H1 (cell line): ENCODE results near the gene NRAS. TPM values are rescaled to one million over a fixed set of nuclear protein-coding genes. Genes with fewer than 3 reads are reported as not detected.

Experiments
- CTCF ChIA-PET: fragments of 300-600 bp; sonication (Branson Sonifier 250); formaldehyde crosslinking; loops from one replicate; lab custom pipeline; 2021; ENCODE audit not compliant: partially characterized antibody; lab: Charles Lee
- POLR2A ChIA-PET: fragments of 300-600 bp; sonication (Branson Sonifier 250); formaldehyde crosslinking; loops from one replicate; lab custom pipeline; 2021; ENCODE audit warnings: inconsistent platforms; ENCODE audit not compliant: partially characterized antibody; lab: Charles Lee
- DNase-seq, 2 experiments: peaks; one replicate each; pipeline versions ENCODE4 v3.0.0 to v3.0.0-alpha.2; 2010 to 2022; ENCODE audit warnings: low spot score in 2 of 2, low read depth in 1 of 2, mixed read lengths in 1 of 2
- FAIRE-seq: peaks from 2 replicates; lab custom pipeline; 2011; peaks lifted over from hg19 to GRCh38; lab: Jason Lieb, UNC
- H2AFZ ChIP-seq: 2 replicates; pipeline ENCODE4 v1.8.1; 2012; ENCODE audit warnings: low read length, inconsistent platforms
- H2AK5ac ChIP-seq: 2 replicates; pipeline ENCODE4 v1.6.1; 2013; ENCODE audit warnings: low read depth, low read length
- H2BK120ac ChIP-seq: replicated peaks from 2 replicates; pipeline ENCODE3; 2013; ENCODE audit warnings: low read depth, low read length, inconsistent platforms
- H2BK12ac ChIP-seq: 2 replicates; pipeline ENCODE4 v1.6.1; 2013; ENCODE audit warnings: low read depth, low read length
- H2BK15ac ChIP-seq: 2 replicates; pipeline ENCODE4 v1.6.1; 2013; ENCODE audit warnings: low read length
- H2BK20ac ChIP-seq: 2 replicates; pipeline ENCODE4 v1.6.1; 2013; ENCODE audit warnings: low read length
- H2BK5ac ChIP-seq: 2 replicates; pipeline ENCODE4 v1.6.1; 2013; ENCODE audit warnings: low read depth, low read length
- H3K14ac ChIP-seq: 2 replicates; pipeline ENCODE4 v1.6.1; 2013; ENCODE audit warnings: inconsistent platforms; ENCODE audit not compliant: insufficient read length
- H3K18ac ChIP-seq: 2 replicates; pipeline ENCODE4 v1.6.1; 2013; ENCODE audit warnings: low read length; ENCODE audit errors: extremely low read depth
- H3K23ac ChIP-seq: 2 replicates; pipeline ENCODE4 v1.6.1; 2013; ENCODE audit warnings: inconsistent platforms; ENCODE audit not compliant: insufficient read length
- H3K23me2 ChIP-seq: 2 replicates; pipeline ENCODE4 v1.6.1; 2013; ENCODE audit warnings: low read depth, low read length
- H3K27ac ChIP-seq: 2 replicates; pipeline ENCODE4 v1.6.1; 2011; ENCODE audit warnings: low read depth, low read length, inconsistent platforms
- H3K27me3 ChIP-seq, 4 experiments: replicated peaks in 1 of 4; 1 replicate in 1 of 4; 2 replicates in 3 of 4; pipeline versions ENCODE4 v1.6.1 to v1.8.1; 2011 to 2013; ENCODE audit warnings: low read length in 3 of 4, mild to moderate bottlenecking in 3 of 4, inconsistent platforms in 2 of 4, mixed read lengths in 2 of 4, moderate library complexity in 1 of 4; ENCODE audit not compliant: control insufficient read depth in 3 of 4, insufficient read depth in 3 of 4; ENCODE audit errors: extremely low read depth in 1 of 4
- H3K36me3 ChIP-seq, 4 experiments: 2 replicates each; pipeline versions ENCODE4 v1.6.1 to v1.8.1; 2011 to 2013; ENCODE audit warnings: mild to moderate bottlenecking in 4 of 4, low read length in 3 of 4, moderate library complexity in 2 of 4, control low read depth in 1 of 4, inconsistent platforms in 1 of 4; ENCODE audit not compliant: insufficient read depth in 4 of 4, control insufficient read depth in 2 of 4
- H3K4ac ChIP-seq: replicated peaks from 2 replicates; pipeline ENCODE3; 2013; ENCODE audit warnings: low read length, low read depth, mixed read lengths, inconsistent platforms; ENCODE audit not compliant: insufficient read length
- H3K4me1 ChIP-seq, 4 experiments: replicated peaks in 1 of 4; 1 replicate in 1 of 4; 2 replicates in 3 of 4; pipeline versions ENCODE4 v1.6.1 to v1.8.1; 2011 to 2013; ENCODE audit warnings: low read length in 3 of 4, inconsistent platforms in 2 of 4, mixed read lengths in 1 of 4; ENCODE audit not compliant: insufficient read depth in 4 of 4, control insufficient read depth in 3 of 4
- H3K4me2 ChIP-seq, 2 experiments: 2 replicates each; pipeline versions ENCODE4 v1.6.1 to v1.8.1; 2011 to 2013; ENCODE audit warnings: low read depth in 2 of 2, low read length in 2 of 2, control low read depth in 1 of 2, inconsistent platforms in 1 of 2, mild to moderate bottlenecking in 1 of 2; ENCODE audit not compliant: insufficient read depth in 1 of 2
- H3K4me3 ChIP-seq, 4 experiments: fragments of 200-600, 300-600 bp in 1 of 4; sonication (generic), shearing (Covaris generic), sonication (Bioruptor Twin) in 1 of 4; 2 replicates each; pipeline versions ENCODE4 v1.5.1 to v1.8.1; 2011 to 2016; ENCODE audit warnings: low read length in 4 of 4, low read depth in 3 of 4, control low read depth in 2 of 4, inconsistent platforms in 2 of 4, mild to moderate bottlenecking in 2 of 4, mixed read lengths in 1 of 4, moderate library complexity in 1 of 4; ENCODE audit not compliant: insufficient read depth in 2 of 4; ENCODE audit errors: extremely low read depth in 1 of 4
- H3K56ac ChIP-seq: replicated peaks from 2 replicates; pipeline ENCODE3; 2013; ENCODE audit warnings: low read depth, mild to moderate bottlenecking, mixed read lengths, low read length, inconsistent platforms; ENCODE audit not compliant: insufficient read length
- H3K79me1 ChIP-seq: 2 replicates; pipeline ENCODE4 v1.6.1; 2013; ENCODE audit warnings: low read depth, low read length, control low read depth
- H3K79me2 ChIP-seq, 2 experiments: 2 replicates each; pipeline versions ENCODE4 v1.6.1 to v1.8.1; 2012 to 2013; ENCODE audit warnings: low read length in 2 of 2, mild to moderate bottlenecking in 2 of 2, inconsistent platforms in 1 of 2; ENCODE audit not compliant: insufficient read depth in 2 of 2, control insufficient read depth in 1 of 2
- H3K9ac ChIP-seq, 4 experiments: replicated peaks in 1 of 4; 1 replicate in 1 of 4; 2 replicates in 3 of 4; pipeline versions ENCODE4 v1.6.1 to v1.8.1; 2011 to 2013; ENCODE audit warnings: low read depth in 3 of 4, low read length in 3 of 4, control low read depth in 2 of 4, mild to moderate bottlenecking in 2 of 4, moderate library complexity in 2 of 4, inconsistent platforms in 1 of 4; ENCODE audit errors: extremely low read depth in 1 of 4
- H3K9me3 ChIP-seq, 2 experiments: 2 replicates each; pipeline versions ENCODE4 v1.6.1 to v1.8.1; 2012 to 2013; ENCODE audit warnings: mild to moderate bottlenecking in 2 of 2, moderate library complexity in 2 of 2, control low read depth in 1 of 2, inconsistent platforms in 1 of 2, low read depth in 1 of 2, low read length in 1 of 2, mixed read lengths in 1 of 2; ENCODE audit not compliant: insufficient read depth in 2 of 2
- H4K20me1 ChIP-seq, 2 experiments: replicated peaks in 1 of 2; 2 replicates each; pipeline versions ENCODE3 to v1.8.1; 2011 to 2013; ENCODE audit warnings: inconsistent platforms in 2 of 2, low read length in 2 of 2, mild to moderate bottlenecking in 1 of 2; ENCODE audit not compliant: insufficient read depth in 2 of 2, control insufficient read depth in 1 of 2
- H4K5ac ChIP-seq: 2 replicates; pipeline ENCODE4 v1.6.1; 2013; ENCODE audit warnings: low read length, low read depth, mixed read lengths, inconsistent platforms; ENCODE audit not compliant: insufficient read length
- H4K8ac ChIP-seq: 2 replicates; pipeline ENCODE4 v1.8.0; 2013; ENCODE audit warnings: mild to moderate bottlenecking, moderate library complexity, low read length, inconsistent platforms; ENCODE audit not compliant: insufficient read depth; ENCODE audit errors: extremely low read depth
- H4K91ac ChIP-seq: replicated peaks from 2 replicates; pipeline ENCODE3; 2013; ENCODE audit warnings: low read length, mixed read lengths, inconsistent platforms; ENCODE audit not compliant: insufficient read length
- POLR2AphosphoS5 ChIP-seq: IDR thresholded peaks from 2 replicates; pipeline ENCODE4 v1.6.1; 2011; ENCODE audit warnings: low read depth, low read length
- RAD21 ChIP-seq, 2 experiments: IDR thresholded peaks in 1 of 2; conservative IDR thresholded peaks in 1 of 2; 2 replicates each; pipeline ENCODE4 v1.6.1; 2011; ENCODE audit warnings: low read depth in 2 of 2, low read length in 2 of 2, improper control_type of control experiment in 1 of 2, inconsistent platforms in 1 of 2, mild to moderate bottlenecking in 1 of 2, moderate library complexity in 1 of 2
- SP1 ChIP-seq: IDR thresholded peaks from 2 replicates; pipeline ENCODE4 v1.6.1; 2011; ENCODE audit warnings: low read depth, low read length
- WGBS, 2 experiments: shearing (Covaris generic) in 1 of 2; methylation state at CpG; one replicate each; pipeline versions ENCODE4 v1.1.6 to v1.1.7; 2013 to 2015; ENCODE audit warnings: low lambda C conversion rate in 2 of 2, mixed read lengths in 2 of 2, inconsistent platforms in 1 of 2, low coverage in 1 of 2, missing lambda C conversion rate in 1 of 2; ENCODE audit not compliant: insufficient replicate concordance in 2 of 2, insufficient coverage in 1 of 2, insufficient read length in 1 of 2; ENCODE audit errors: extremely low coverage in 1 of 2, missing lambda C conversion rate in 1 of 2; 5-methylcytosine and 5-hydroxymethylcytosine counted together
- polyA plus RNA-seq, 7 experiments: library from polyadenylated mRNA; depleted of rRNA in 3 of 7; stranded (reverse) in 5 of 7; unstranded in 2 of 7; fragments of >200 nt in 5 of 7; fragments of 200-250 nt in 2 of 7; gene quantifications; 1 replicate in 5 of 7; 2 replicates in 1 of 7; 4 replicates in 1 of 7; pipeline versions ENCODE4 v1.2.1 to v1.2.3, GENCODE V29; 2011 to 2013; ENCODE audit warnings: missing spikeins in 2 of 7, mixed read lengths in 2 of 7
- total RNA-seq: library from RNA; stranded (reverse); fragmentation: NEBNext Ultra II Directional; extraction: Animal tissue kit (Norgen Biotek cat#: 25700); gene quantifications from 2 replicates; pipeline ENCODE4 v1.2.1, GENCODE V29; 2021

Gene NRAS
- total and polyA plus RNA-seq, 2 of the 8 experiments (the other 6 are each of a cell fraction or from before 2014, with no cell fraction given): 24.5 to 65.1 TPM

GRCh38 chr1:114723915-114724314 is 7.3 kb upstream of the NRAS start:
- CTCF ChIA-PET: interaction anchor here (0.6 kb wide), 1 partner anchor 315 kb away, joined by 3 read pairs; no protein-coding TSS in a partner anchor
- no peak overlapping the region for H3K4me3 ChIP-seq
- no peak for DNase-seq
- peaks cover 0 to 1% of the 10 kb centered on the region in 2 experiments for H4K20me1 ChIP-seq
- no peak overlapping the region for H2BK120ac ChIP-seq
- no peak overlapping the region for H2BK20ac ChIP-seq
- H3K27ac ChIP-seq: no peak overlapping the region
- H3K23me2 ChIP-seq: no peaks in the 10 kb centered on the region
- H3K9ac ChIP-seq: no peak overlapping the region
- no peak overlapping the region for H2BK15ac ChIP-seq
- H2AK5ac ChIP-seq: no peak overlapping the region
- no peaks in the 10 kb centered on the region for H3K9me3 ChIP-seq
- no peak overlapping the region for H3K56ac ChIP-seq
- H4K5ac ChIP-seq: no peak overlapping the region
- no peak overlapping the region for H2AFZ ChIP-seq
- no peaks in the 10 kb centered on the region for H3K4me1 ChIP-seq
- H3K18ac ChIP-seq: no peak overlapping the region
- no peak overlapping the region for H3K23ac ChIP-seq
- no peaks in the 10 kb centered on the region for H3K27me3 ChIP-seq
- no peak overlapping the region for H3K4me2 ChIP-seq
- H2BK5ac ChIP-seq: no peak overlapping the region
- no peak overlapping the region for H4K91ac ChIP-seq
- no peak overlapping the region for H3K4ac ChIP-seq
- no peaks in the 10 kb centered on the region for H3K79me1 ChIP-seq
- 96% methylated on average over 1 of the region's 1 CpG; no CpG with 5 or more reads in 1 of the 2 experiments for WGBS, 2 experiments
- no peak overlapping the region for H4K8ac ChIP-seq
- no peak overlapping the region for H2BK12ac ChIP-seq
- H3K36me3 ChIP-seq: peaks cover 39 to 98% (median 84%) of the 10 kb centered on the region in 4 experiments
- TF ChIP-seq POLR2AphosphoS5 (no peak), RAD21 (IDR thresholded peaks at IDR 0.05 in 1 of 2, conservative IDR thresholded peaks at IDR 0.05 in 1 of 2; ENCODE audit: low read depth in 2 of 2, low read length in 2 of 2) (no peak), SP1 (no peak)
- TF ChIP-seq, all 59 proteins: peak for 0
- no peak for FAIRE-seq
- Histone ChIP-seq H3K79me2 (no peaks in the 10 kb centered on the region; a peak in 1 of 4 replicates), H3K14ac (no peak overlapping the region)
- POLR2A ChIA-PET: interaction anchor here (0.8 to 1.1 kb wide), 3 partner anchors 11 to 32 kb away, joined by 3 to 4 read pairs (median 4); no protein-coding TSS in a partner anchor
